GM12878 (cell line): Measurements from ENCODE around the gene TM9SF2. TPM values are rescaled to one million over a fixed set of nuclear protein-coding genes. Genes with fewer than 3 reads are reported as not detected.

Experiments used
- ATAC-seq: fragments of 200-7000 bp; cut with Tn5 transposase; 3 replicates; pipeline ENCODE4 v1.9.1; 2020; ENCODE audit warnings: mild to moderate bottlenecking, moderate library complexity
- BruUV-seq: library from RNA; stranded (reverse); fragments of 400-500 nt; replicated peaks from 2 replicates; lab custom pipeline; 2021; lab: Mats Ljungman, UMichigan
- CTCF ChIA-PET: fragments of 300-600 bp; sonication (Branson Sonifier 250); formaldehyde crosslinking; extraction: SDS; loops from one replicate; lab custom pipeline; 2021; ENCODE audit warnings: inconsistent platforms; lab: Yijun Ruan, JAX
- POLR2A ChIA-PET: fragments of 350-600 bp; formaldehyde crosslinking; extraction: SDS; loops from one replicate; lab custom pipeline; 2021; ENCODE audit warnings: inconsistent platforms; lab: Charles Lee
- RAD21 ChIA-PET: fragments of 300-600 bp; sonication (Branson Sonifier 250); formaldehyde crosslinking; loops from one replicate; lab custom pipeline; 2023; ENCODE audit warnings: antibody characterized with exemption; ENCODE audit not compliant: unreplicated experiment; lab: Charles Lee
- SMC1A ChIA-PET: fragments of 300-600 bp; sonication (Branson Sonifier 250); formaldehyde crosslinking; loops from one replicate; lab custom pipeline; 2023; ENCODE audit not compliant: unreplicated experiment, uncharacterized antibody; lab: Charles Lee
- DNase-seq: peaks from one replicate; pipeline ENCODE4 v3.0.0-alpha.2; 2011; ENCODE audit warnings: low read depth, low spot score
- FAIRE-seq: peaks from 3 replicates; lab custom pipeline; 2011; peaks lifted over from hg19 to GRCh38; lab: Jason Lieb, UNC
- H2AFZ ChIP-seq: 2 replicates; pipeline ENCODE4 v1.6.0; 2011; ENCODE audit warnings: low read depth, low read length, control low read depth; ENCODE audit not compliant: control insufficient read depth
- H3K27ac ChIP-seq: 2 replicates; pipeline ENCODE4 v1.5.1; 2011; ENCODE audit warnings: control low read depth; ENCODE audit not compliant: control insufficient read depth, insufficient read depth
- H3K27me3 ChIP-seq, 2 experiments: replicated peaks in 1 of 2; 2 replicates each; pipeline versions ENCODE4 v1.6.0 to v1.6.1; 2011; ENCODE audit warnings: low read length in 1 of 2; ENCODE audit not compliant: control insufficient read depth in 2 of 2, insufficient read depth in 2 of 2
- H3K36me3 ChIP-seq, 2 experiments: 2 replicates each; pipeline ENCODE4 v1.5.1; 2011; ENCODE audit warnings: low read length in 1 of 2; ENCODE audit not compliant: control insufficient read depth in 2 of 2, insufficient read depth in 2 of 2
- H3K4me1 ChIP-seq: 2 replicates; pipeline ENCODE4 v1.6.1; 2011; ENCODE audit warnings: mild to moderate bottlenecking, low read length, moderate library complexity, mixed read lengths; ENCODE audit not compliant: control insufficient read depth, insufficient read depth
- H3K4me2 ChIP-seq: 2 replicates; pipeline ENCODE4 v1.6.0; 2011; ENCODE audit warnings: control low read depth; ENCODE audit not compliant: control insufficient read depth, insufficient read depth
- H3K4me3 ChIP-seq: fragments of 200-600 bp; sonication (generic); 2 replicates; pipeline ENCODE4 v1.5.1; 2016
- H3K79me2 ChIP-seq: 2 replicates; pipeline ENCODE4 v1.6.0; 2011; ENCODE audit warnings: low read length; ENCODE audit not compliant: control insufficient read depth, insufficient read depth
- H3K9ac ChIP-seq: 2 replicates; pipeline ENCODE4 v1.8.0; 2011; ENCODE audit warnings: low read length, control low read depth, mixed read lengths; ENCODE audit not compliant: control insufficient read depth, insufficient read depth
- H3K9me3 ChIP-seq: replicated peaks from 3 replicates; pipeline ENCODE4 v1.5.1; 2011; ENCODE audit warnings: mild to moderate bottlenecking, low read length; ENCODE audit not compliant: control insufficient read depth, insufficient read depth
- H4K20me1 ChIP-seq: 2 replicates; pipeline ENCODE4 v1.6.0; 2011; ENCODE audit not compliant: control insufficient read depth, insufficient read depth
- BCLAF1 ChIP-seq: fragments of 450-650 bp; IDR thresholded peaks from 2 replicates; pipeline ENCODE4 v1.6.1; 2017; ENCODE audit warnings: antibody characterized with exemption, mild to moderate bottlenecking, moderate library complexity
- CREB1 ChIP-seq: IDR thresholded peaks from 2 replicates; pipeline ENCODE4 v1.6.1; 2012; ENCODE audit warnings: low read depth, mild to moderate bottlenecking, inconsistent platforms
- ESRRA ChIP-seq: IDR thresholded peaks from 2 replicates; pipeline ENCODE4 v1.6.1; 2012; ENCODE audit warnings: mild to moderate bottlenecking, low read length, improper control_type of control experiment
- EZH2 ChIP-seq: IDR thresholded peaks from 2 replicates; pipeline ENCODE4 v1.6.1; 2012; ENCODE audit warnings: low read depth, mild to moderate bottlenecking, control low read depth, inconsistent platforms, low read length, borderline replicate concordance; ENCODE audit not compliant: control insufficient read depth
- HDAC2 ChIP-seq: fragments of 200-600 bp; sonication (generic); IDR thresholded peaks from 2 replicates; pipeline ENCODE4 v1.6.1; 2017
- IRF4 ChIP-seq: IDR thresholded peaks from 2 replicates; pipeline ENCODE4 v1.6.1; 2011; ENCODE audit warnings: low read depth, low read length
- MTA2 ChIP-seq: fragments of 450-650 bp; IDR thresholded peaks from 2 replicates; pipeline ENCODE4 v1.6.1; 2016; ENCODE audit warnings: low read depth, mild to moderate bottlenecking, moderate library complexity
- NFXL1 ChIP-seq: fragments of 450-650 bp; IDR thresholded peaks from 2 replicates; pipeline ENCODE4 v1.6.1; 2017; ENCODE audit warnings: antibody characterized with exemption, mild to moderate bottlenecking, borderline replicate concordance
- PBX3 ChIP-seq: IDR thresholded peaks from 2 replicates; pipeline ENCODE4 v1.6.1; 2011; ENCODE audit warnings: mild to moderate bottlenecking, low read depth, low read length, moderate library complexity; ENCODE audit not compliant: insufficient replicate concordance
- SMAD1 ChIP-seq: fragments of 450-650 bp; IDR thresholded peaks from 2 replicates; pipeline ENCODE4 v1.6.1; 2018; ENCODE audit warnings: mild to moderate bottlenecking, low read depth; ENCODE audit not compliant: partially characterized antibody
- STAT1 ChIP-seq: fragments of 450-650 bp; conservative IDR thresholded peaks from 2 replicates; pipeline ENCODE4 v1.6.1; 2014; ENCODE audit warnings: antibody characterized with exemption, mild to moderate bottlenecking
- whole genome bisulfite sequencing: methylation state at CpG from one replicate; pipeline ENCODE4 v1.1.6; 2016; ENCODE audit warnings: low lambda C conversion rate; ENCODE audit not compliant: insufficient replicate concordance, insufficient coverage; ENCODE audit errors: missing lambda C conversion rate; 5-methylcytosine and 5-hydroxymethylcytosine counted together
- in situ Hi-C: fragments of 300-500 bp; cut with MboI; formaldehyde crosslinking; loops from 9 replicates; pipeline ENCODE4 v1.14.3; 2018; ENCODE audit warnings: mixed read lengths
- intact Hi-C: fragments of 100-400 bp; cut with micrococcal nuclease; formaldehyde crosslinking; loops from one replicate; pipeline ENCODE4 v1.14.2; 2022; ENCODE audit not compliant: unreplicated experiment
- polyA plus RNA-seq, 11 experiments: library from polyadenylated mRNA; depleted of rRNA in 4 of 11; unstranded in 6 of 11; stranded (reverse) in 5 of 11; fragments of >200 nt; fragmentation: Nextera tagmentation in 4 of 11; fragmentation: Illumina TruSeq in 1 of 11; extraction: Ambion mirVana in 4 of 11; extraction: Trizol in 1 of 11; gene quantifications; 1 replicate in 1 of 11; 2 replicates in 10 of 11; pipeline versions ENCODE4 v1.2.1 to v1.2.3, GENCODE V29; 2011 to 2016; ENCODE audit warnings: inconsistent platforms in 2 of 11, missing spikeins in 2 of 11, low read depth in 1 of 11
- total RNA-seq, 4 experiments: library from RNA; depleted of rRNA in 3 of 4; stranded (reverse); fragments of >200 nt in 3 of 4; fragmentation: Illumina TruSeq in 1 of 4; extraction: Trizol in 1 of 4; gene quantifications; 2 replicates each; pipeline versions ENCODE4 v1.2.1 to v1.2.3, GENCODE V29; 2013 to 2021

Gene TM9SF2
- total and polyA plus RNA-seq, 10 of the 15 experiments (the other 5 are each of a cell fraction or from before 2014, with no cell fraction given), result 34.6 to 128 (median 79.2) TPM

- TF ChIP-seq BCLAF1, result no peak
- no peak for TF ChIP-seq STAT1
- TF ChIP-seq IRF4, result no peak
- no peak for TF ChIP-seq CREB1
- TF ChIP-seq ESRRA, result no peak
- TF ChIP-seq NFXL1, result no peak
- no peak for TF ChIP-seq EZH2
Measured at GRCh38 chr13:99476648-99477047, 24.6 kb upstream of the TM9SF2 start (continued).

GRCh38 chr13:99477493-99477892 is 23.8 kb upstream of the TM9SF2 start:
- Histone ChIP-seq H3K9me3 (no peaks in the 10 kb centered on the region), H4K20me1 (no peaks in the 10 kb centered on the region), H3K9ac (no peak overlapping the region), H3K4me3 (no peak overlapping the region), H3K4me2 (no peak overlapping the region), H3K27ac (no peak overlapping the region), H3K36me3 (no peaks in the 10 kb centered on the region), H2AFZ (no peak overlapping the region), H3K27me3 (no peaks in the 10 kb centered on the region), H3K4me1 (no peaks in the 10 kb centered on the region; the same call in 1 of the 2 replicates), H3K79me2 (no peaks in the 10 kb centered on the region)
- intact Hi-C loops (no loop called here), in situ Hi-C loops (no loop called here)
- RAD21 ChIA-PET, result no interaction called here
- CTCF ChIA-PET, result interaction anchor here (0.8 to 1.2 kb wide), 2 partner anchors 29 to 211 kb away, joined by 3 read pairs; no protein-coding TSS in a partner anchor
- SMC1A ChIA-PET, result interaction anchor here (1.1 kb wide), 1 partner anchor 9 kb away, joined by 3 read pairs; no protein-coding TSS in a partner anchor
- 99% methylated on average over 4 of the region's 4 CpGs for WGBS
- POLR2A ChIA-PET, result no interaction called here
- DNase-seq, result no peak
- no TSS peak for BruUV-seq
- ATAC-seq, result no peak
- no peak for FAIRE-seq
- TF ChIP-seq PBX3 (no peak), SMAD1 (no peak), MTA2 (no peak), HDAC2 (no peak)
